Activated CD8-positive, alpha-beta memory T cell treated with anti-CD3 and anti-CD28 coated beads, Interleukin-2, amount 50 U/mL, for 1 hour (primary cell): ENCODE measurements around the gene RUNX2.
"Not testable (repeated sequence)": the region's sequence is repeated elsewhere in the genome, so short reads cannot be mapped to it uniquely, and the experiment has no call there.

ENCODE experiments used
- DNase-seq: peaks from one replicate; pipeline ENCODE4 v3.0.0-alpha.2; 2020; ENCODE audit errors: extremely low read depth

Gene RUNX2

DNA sequence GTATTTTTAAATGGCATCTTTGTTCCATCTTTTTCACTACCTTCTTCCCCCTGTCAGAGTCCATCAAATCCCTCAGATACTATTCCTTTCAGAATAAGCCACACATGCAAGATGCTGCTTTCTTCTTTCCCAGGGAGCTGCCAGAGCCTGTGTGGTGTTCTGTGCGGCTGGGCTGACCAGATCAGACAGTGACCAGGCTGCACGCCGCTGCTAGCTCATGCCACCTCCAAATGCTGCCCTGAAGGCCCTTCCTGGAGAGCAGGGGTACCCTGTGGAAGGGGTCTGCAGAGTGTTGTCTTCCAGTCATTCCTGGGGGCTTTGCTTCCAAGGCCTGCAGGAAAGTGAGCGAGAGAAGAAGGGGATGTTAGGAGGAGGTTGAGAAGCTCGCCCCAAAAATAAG, 228.7 kb downstream of the RUNX2 start:
- no peak for DNase-seq

DNA sequence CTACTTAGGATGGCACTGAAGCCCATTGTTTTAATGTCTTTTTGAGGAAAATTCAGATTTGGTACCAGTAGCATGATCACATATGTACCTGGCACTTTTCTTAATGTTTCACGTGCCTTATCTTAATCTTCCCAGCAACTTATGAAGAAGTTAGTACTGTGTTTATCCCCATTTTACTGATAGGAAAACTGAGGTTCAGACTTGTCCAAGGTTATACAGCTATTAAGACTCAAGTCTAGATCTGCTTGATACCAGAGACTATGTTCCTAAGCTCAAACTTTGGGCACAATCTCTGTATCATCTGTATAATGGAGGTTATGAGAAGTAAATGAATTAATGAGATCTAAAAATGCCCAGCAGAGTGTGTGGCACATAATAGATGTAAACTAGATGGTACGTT, 229.3 kb downstream of the RUNX2 start:
- no peak for DNase-seq

DNA sequence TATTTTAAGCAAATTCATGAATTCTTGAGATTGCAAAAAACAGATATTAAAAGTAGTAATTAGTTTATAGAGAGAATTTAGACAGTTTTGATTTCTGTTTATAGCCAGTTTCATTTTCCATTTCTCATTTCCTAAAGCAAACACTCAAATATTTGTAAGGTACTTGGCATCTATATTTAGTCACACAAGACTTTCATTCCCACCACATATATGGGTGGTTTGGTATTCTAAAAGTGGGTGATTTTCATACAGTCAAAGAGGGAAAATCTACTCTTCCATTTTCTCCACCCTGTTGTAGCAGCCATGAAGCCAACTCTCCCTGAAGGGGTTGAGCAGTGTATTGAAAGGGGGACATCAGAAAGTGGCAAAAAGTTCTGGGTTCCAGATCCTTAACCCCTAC, 230.7 kb downstream of the RUNX2 start:
- DNase-seq, result no peak

DNA sequence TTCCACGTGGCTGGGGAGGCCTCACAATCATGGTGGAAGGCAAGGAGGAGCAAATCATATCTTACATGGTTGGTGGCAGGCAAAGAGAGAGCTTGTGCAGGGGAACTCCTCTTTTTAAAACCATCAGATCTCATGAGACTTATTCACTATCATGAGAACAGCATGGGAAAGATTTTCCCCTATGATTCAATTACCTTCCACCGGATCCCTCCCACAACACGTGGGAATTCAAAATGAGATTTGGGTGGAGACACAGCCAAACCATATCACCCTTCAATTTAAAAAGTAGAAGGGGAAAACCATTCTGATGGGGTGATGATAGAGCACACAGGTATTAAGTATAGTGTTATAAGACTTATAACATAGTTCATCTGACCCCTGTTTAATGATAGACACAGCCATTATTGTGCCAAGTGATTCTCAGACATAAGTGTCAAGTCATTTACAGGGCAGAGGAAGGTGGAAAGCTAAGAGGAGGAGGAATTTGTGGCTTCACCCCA, 232.2 kb downstream of the RUNX2 start:
- not testable (repeated sequence) for DNase-seq

DNA sequence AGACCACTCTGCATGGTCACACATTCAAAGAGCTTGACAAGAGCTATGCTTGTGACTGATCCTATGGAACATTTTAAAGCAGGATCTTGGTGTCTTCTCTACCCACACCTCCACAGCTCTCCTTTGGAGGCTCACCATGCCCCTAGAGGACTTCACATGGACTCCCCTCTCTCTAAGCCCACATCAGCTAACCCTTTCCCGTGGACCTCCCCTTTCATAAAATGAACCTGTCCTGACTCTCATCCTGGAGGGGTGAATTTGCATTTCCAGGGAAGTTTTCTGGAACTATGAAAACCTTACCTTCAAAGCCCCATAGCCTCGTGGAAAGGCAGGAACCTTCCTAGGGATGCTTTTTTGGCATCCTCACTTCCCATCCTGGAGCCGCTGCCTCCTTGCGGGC, 234.0 kb downstream of the RUNX2 start:
- no peak for DNase-seq

DNA sequence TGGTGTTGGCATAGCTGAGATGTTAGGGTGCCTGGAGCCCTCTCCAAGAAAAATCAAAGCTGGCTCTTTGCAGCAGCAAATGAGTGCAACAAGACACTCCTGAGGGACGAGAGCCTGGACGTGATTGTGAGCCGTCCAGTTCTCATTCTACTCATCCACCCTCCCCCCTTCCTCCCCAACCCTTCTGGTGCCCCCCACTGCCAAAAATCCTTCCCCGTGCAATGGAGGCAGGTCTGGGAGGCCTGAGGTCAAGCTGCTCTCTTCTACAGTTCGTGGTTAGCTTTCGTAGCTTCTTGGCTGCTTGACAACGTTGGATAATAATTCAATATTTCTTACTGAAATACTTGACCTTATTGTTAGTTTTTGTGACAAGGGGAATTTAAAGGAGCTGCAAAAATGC, 234.9 kb downstream of the RUNX2 start:
- no peak for DNase-seq

DNA sequence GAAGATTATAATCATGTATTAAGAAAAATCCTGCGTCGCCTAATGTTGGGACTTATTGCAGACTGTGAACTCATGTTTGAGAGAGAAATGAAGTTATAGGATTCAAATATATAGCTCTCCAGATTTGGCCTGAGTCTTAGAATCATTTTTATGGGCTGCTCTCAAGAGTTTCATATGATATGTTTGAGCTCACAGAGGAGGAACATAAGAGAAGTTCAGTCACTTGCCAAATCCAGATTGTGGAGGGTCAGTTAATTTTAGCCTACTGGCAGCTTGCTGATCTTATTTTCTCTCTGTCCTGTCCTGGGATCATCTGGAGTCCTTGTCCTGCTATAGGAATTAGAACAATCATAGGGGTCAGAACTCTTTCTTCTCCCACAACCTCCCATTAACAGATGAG, 235.7 kb downstream of the RUNX2 start:
- no peak for DNase-seq

DNA sequence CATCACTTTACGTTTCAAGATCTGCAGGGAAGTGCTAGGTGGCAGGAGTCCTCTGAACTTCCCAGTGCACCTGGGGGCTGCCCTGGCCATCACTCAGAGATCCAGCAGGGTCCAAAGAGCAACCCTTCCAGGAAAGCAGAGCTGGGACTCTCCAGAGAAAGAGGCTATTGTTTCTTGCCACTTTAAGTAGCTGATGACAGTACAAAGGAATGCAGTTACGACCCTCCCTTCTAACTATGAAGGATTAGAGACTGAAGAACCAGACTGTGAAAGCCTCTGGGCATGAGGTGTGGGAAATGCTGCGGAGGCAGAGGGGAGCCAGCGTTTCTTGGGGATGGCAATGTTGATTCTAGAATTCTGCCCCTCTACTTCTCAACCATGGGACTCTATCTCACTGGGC, 238.8 kb downstream of the RUNX2 start:
- DNase-seq, result no peak

DNA sequence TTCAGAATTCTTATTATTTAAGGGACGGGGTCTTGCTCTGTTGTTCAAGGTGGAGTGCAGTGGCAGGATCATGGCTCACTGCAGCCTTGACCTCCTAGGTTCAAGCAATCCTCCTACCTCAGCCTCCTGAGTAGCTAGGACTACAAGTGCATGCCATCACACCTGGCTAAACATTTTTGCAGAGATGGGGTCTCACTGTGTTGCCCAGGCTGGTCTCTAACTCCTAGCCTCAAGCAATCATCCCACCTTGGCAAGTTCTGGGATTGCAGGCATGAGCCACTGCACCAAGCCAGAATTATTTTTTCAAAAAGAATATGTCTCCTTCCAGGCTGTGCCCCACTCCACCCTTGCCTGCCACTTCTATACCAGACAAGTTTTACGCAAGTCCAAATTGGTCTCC, 239.7 kb downstream of the RUNX2 start:
- DNase-seq, result no peak

DNA sequence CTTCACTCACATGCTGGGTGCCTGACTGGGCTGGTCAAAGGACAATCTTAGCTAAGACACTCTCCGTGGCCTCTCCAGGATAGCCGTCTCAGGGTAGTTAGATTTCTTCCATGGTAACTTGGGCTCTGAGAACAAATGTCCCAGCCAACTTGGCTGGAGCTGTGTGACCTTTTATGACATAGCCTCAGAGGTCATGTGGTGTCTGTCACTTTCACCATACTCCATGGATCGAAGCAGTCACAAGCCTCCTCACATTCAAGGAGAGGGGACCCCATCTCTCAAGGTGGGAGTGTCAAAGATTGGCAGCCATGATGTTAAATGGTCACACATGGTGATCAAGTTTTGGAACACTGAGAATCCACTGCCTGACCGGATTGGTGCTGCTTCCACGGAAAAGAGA, 240.5 kb downstream of the RUNX2 start:
- DNase-seq, result no peak

DNA sequence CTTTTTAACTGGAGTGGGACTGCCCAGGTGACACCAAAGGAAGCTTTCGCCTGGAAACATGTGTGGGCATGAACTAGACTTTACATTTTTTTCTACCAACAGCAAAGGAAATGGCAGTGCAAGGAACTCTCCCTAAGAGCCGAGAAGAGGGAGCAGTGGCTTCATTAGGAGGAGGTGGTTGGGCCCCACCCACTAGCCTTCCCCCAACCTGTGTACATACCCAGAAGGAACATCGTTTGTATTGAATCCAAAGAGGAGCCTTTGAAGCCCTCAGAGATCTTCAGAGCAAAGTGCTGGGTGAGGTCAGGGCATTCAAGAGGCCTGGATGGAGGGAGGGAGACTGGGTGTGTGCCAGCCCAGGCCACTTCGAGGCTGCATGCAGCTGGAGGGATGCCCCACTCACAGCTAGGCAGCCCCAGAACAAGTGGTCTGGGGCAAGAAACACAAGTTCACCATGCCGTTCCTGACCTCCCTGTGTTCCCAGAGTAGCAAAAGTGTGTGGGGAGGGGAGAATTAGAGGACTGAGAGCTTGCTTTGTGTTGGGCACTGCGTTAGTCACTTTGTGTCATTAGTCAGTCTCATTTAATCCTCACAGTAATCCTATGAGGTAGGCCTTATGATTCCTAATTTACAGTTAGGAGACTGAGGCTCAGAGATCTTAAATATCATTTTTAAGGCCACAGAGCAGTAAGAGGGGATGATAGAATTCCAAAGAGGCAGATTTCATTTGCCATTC, 241.2 kb downstream of the RUNX2 start:
- DNase-seq, result no peak

DNA sequence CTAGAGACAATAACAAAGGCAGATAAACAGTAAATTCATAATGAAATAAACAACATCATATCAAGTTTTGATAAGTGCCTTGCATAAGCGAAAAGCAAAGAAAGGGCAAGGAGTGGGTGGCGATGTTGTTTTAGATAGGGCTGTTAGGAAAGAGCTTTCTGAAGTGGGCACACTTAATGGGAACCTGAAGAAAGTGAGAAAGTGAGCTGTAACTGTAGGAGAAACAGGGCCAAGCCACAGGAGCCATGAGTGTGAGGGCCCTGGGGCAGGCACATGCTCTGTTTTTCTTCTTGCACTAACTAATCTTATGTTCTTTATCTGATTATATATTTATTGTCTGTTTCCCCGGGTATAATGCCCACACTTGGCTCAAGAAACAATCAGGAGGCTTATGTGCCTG, 243.0 kb downstream of the RUNX2 start:
- DNase-seq, result no peak

DNA sequence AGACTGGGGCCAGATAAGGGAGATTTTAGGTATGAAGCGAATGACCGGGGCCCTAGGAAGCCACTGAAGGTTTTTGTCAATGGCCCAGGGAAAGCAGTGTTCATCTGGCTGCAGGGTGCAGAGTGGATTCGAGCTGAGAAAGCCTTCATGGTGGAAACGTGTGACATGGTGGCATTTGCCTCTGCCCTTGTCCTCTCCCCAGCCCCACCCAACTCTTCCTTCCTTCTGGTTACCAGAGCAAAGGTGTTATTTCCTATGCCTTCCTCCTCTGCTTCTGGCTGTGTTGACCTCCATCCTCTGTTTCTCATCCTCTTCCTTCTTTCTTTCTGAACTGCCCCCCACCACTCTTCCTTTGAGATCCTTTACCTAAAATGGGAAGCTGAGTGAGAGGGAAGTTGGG, 244.7 kb downstream of the RUNX2 start:
- no peak for DNase-seq

DNA sequence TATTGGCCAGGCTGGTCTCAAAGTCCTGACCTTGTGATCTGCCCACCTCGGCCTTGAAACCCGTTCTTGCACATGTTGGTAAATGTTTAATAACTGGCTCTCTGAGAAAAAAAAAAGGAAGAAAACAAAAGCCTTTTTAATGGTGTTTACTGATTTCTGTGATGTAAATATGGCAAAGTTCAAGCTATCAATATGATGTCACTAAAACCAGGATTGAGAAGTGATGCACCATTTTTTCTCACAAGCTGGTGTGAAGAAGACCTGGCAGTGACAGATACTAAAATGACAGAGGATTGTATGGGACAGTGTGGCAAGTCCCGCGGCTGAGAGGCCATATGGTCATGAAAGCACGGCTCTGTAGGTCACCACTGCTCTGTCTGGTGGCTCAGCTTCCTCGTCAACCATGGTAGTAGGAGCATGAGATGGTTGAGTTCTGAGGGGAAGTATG, 245.9 kb downstream of the RUNX2 start:
- no peak for DNase-seq

DNA sequence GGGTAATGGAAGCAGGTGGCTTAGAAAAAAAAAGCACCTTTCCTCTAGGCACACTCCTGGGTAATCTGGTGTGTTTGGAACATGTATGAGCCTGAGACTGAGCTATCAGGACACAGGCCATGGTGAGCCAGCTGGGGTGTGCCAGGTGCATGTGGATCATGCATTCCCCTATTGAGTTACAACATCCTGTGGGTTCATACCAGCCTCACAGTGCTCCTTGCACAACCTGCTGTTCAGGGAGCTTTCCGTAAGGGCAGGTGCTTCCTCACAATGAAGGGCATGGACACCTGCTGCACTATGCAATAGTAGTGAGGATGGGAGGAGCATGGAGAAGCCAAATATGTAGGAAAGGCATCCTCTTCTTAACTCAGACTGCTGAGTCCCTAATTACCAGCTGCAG, 246.8 kb downstream of the RUNX2 start:
- DNase-seq, result no peak

DNA sequence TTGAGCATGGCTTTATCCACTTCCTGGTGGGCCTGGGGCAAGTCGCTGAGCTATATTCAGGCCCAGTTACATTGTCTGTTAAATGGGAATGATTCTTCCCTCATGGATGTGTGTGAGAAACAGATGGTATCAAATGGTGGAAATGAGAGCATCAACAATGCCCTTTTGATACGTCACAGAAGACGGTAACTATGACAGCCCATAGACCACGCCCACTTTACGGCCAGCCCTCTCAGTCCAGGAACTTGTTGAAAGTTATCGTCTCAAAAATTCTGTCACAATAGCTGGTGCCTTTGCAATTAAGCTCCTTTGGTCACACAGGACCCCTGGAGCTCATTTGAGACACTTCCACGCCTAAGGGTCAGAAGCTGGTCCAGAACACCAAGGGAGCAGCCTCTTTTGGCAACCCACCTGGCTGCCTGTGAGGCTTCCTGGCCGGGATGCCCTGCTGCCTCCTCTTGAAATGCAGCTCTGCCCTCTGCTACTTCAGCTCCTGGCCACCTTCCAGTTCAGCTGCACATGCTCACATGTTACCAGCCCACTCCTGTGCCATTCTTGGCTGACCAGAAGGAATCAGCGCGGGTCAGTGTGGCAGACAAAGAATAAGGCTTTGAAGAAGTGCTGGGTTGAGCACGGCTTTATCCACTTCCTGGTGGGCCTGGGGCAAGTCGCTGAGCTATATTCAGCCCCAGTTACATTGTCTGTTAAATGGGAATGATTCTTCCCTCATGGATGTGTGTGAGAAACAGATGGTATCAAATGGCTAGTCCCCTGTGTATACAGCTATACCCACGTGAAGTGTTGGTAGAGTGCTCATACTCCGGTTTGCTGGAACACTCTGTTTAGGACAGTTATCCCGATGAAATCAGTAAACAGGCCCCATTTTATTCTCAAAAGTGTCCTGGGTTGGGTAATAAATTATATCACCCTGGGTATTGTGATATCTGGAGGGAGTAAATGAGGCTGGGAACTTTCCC, 248.8 kb downstream of the RUNX2 start:
- DNase-seq, result no peak

DNA sequence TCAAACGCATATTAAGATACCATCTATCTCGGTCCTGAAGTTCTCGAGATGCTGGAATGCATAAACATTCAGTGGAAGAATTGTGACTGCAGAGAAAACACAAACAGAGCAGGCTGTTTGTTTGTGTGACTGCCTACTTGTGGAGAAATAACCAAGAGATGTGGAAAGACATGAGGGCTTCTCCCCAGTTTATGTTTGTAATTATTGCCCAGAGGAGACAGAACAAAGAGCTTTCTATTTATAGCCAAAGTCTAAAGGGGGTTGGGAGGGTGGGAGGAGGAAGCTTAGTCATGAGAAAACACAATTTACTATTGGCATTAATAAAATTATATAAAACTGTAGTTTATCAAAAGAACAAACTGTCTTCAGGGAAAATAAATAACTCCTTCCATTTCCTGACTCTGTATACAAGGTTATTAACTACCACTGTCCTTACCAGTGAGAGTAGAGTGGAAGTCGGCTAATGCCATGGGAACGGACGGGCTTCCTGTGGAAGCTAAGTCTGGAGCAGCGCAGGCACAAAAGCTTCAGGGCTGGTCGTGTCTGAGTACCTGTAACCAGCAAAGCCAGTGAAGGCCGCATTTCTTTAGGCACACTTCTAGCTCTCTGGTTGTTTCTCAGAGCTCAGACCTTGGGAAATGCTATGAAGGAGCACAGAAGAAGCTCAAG, 249.8 kb downstream of the RUNX2 start:
- DNase-seq, result no peak

DNA sequence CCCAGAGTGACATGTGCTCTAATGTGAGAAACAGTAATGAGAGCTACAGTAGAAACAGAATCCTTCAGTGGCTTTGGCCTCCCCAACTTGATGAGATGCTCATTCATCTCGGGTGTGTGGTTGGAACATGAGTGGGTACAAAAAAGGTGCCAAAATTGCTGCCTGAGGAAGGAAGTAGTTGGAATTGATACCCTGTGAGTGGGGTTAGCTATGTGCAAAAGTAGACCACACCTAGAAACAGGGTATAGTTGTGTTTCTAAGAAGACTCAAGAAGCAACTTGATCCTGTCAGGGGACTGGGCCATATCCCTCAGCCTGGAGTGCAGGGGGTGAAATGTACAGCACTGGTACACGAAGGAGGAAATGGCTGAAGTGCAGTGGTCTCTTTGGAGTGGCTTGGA, 256.0 kb downstream of the RUNX2 start:
- no peak for DNase-seq

DNA sequence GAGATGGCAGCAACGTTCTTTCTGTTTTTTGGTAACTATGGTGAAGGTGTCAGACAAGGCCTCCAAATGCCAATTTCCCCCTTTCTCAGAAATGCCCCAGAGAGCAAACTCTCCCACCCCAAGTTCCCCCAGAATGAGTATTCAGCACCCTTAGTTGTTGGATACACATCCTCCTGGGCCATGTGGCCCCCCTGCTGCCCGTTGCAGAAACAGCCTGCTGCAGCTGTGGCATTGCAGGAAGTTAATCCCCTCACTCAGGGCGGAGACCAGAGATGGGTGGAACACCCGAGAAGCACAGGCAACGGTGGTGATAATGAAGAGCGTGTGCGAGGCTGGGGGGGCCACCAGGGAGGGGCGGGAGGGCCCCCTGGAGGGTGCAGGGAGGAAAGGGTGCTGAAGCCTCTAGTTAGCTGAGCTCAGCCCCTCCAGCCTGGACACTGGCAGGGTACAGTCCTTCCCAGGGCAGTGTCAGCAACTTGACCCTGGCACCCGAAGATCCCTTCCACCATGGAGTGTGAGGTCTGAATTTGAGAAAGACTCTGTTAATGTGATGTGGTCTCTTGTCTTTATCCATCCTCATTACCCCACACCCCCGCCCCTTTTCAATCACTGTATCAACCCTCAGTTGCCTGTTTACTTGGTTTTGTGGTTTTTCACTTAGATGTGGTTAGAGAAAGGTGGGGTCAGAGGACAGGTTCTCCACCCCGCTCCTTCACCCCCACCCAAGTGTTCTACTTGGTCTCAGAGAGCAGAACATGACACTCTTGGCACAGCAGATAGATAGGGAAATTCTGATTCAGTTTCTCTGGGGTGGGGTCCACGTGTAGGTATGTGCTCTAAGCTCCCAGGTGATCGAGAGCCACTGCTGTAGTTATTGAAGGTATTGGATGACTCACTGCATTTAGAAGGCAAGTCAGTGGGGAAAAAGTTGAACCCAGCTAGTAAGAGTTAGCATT, 258.4 kb downstream of the RUNX2 start:
- peak; percentile 46 for DNase-seq

DNA sequence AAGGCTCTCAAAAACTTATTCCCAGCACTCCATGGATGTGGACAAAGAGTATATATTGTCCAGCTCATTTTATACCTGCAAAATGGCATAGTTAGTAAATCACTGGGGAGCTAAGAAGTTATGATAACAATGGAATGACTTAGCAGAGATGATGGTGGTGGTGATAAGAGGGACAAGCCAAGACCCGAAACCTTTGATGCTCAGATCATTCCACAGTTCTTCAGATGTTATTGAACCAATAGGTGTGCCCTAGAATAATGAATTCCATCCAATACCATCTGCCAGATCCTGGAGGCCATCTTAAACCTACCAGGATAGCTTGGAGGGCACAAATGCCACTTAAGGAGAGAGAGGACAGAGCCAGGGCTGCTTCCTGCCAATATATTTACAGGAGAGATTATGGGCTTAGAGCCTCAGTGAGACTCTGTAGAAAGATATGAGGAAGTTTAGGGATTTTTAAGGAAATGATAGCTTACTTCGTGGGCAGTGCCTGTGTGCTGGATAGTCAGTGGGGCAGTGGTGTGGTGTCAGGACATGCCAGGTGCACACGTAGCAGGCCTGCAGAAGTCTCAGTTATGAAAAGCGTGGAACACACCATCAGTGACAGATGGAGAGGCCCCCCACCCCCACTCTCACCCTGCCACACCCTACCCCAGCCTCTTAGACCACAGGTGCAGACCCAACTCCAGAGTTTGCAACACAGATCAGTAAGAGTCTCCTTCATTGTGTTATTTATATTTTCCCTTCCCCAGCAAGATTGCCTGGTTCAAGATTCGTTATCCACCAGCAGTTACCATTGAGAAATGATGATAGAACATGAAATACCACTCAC, 259.3 kb downstream of the RUNX2 start:
- no peak for DNase-seq
